HepG2 (cell line): ENCODE data around the gene SAP25. TPM values are rescaled to one million over a fixed set of nuclear protein-coding genes. Genes with fewer than 3 reads are reported as not detected.

Experiments
- AHR ChIP-seq: IDR thresholded peaks from 2 replicates; pipeline ENCODE4 v1.6.1; 2018; ENCODE audit warnings: missing genetic modification reagents, missing compliant biosample characterization
- BRCA1 ChIP-seq: sonication (generic); formaldehyde crosslinking; IDR thresholded peaks from 2 replicates; pipeline ENCODE4 v1.4.0; 2020; ENCODE audit warnings: missing genetic modification reagents
- CREM ChIP-seq, 2 experiments: sonication (generic) in 1 of 2; formaldehyde crosslinking in 1 of 2; IDR thresholded peaks; 2 replicates each; pipeline versions ENCODE4 v1.4.0 to v1.6.1; 2016 to 2020; ENCODE audit warnings: antibody characterized with exemption in 1 of 2, mild to moderate bottlenecking in 1 of 2, missing genetic modification reagents in 1 of 2
- FOSL1 ChIP-seq: sonication (generic); formaldehyde crosslinking; IDR thresholded peaks from 2 replicates; pipeline ENCODE4 v1.9.0; 2021; ENCODE audit warnings: missing genetic modification reagents, borderline replicate concordance
- MEIS1 ChIP-seq: sonication (generic); formaldehyde crosslinking; IDR thresholded peaks from 2 replicates; pipeline ENCODE4 v1.9.0; 2021; ENCODE audit warnings: mild to moderate bottlenecking, missing genetic modification reagents, moderate library complexity, borderline replicate concordance
- NFIB ChIP-seq: sonication (generic); formaldehyde crosslinking; IDR thresholded peaks from 2 replicates; pipeline ENCODE4 v1.9.0; 2021; ENCODE audit warnings: missing genetic modification reagents, mild to moderate bottlenecking, borderline replicate concordance
- PAWR ChIP-seq: sonication (generic); formaldehyde crosslinking; IDR thresholded peaks from 2 replicates; pipeline ENCODE4 v1.4.0; 2020; ENCODE audit warnings: missing genetic modification reagents, mild to moderate bottlenecking, borderline replicate concordance
- PRPF4 ChIP-seq: fragments of 200-400 bp; formaldehyde crosslinking; IDR thresholded peaks from 2 replicates; pipeline ENCODE4 v1.6.1; 2016; ENCODE audit warnings: low read length, low read depth; ENCODE audit not compliant: poor library complexity, severe bottlenecking
- RAD51 ChIP-seq: fragments of 450-650 bp; IDR thresholded peaks from 2 replicates; pipeline ENCODE4 v1.6.1; 2016; ENCODE audit warnings: borderline replicate concordance
- SIX1 ChIP-seq: sonication (generic); formaldehyde crosslinking; IDR thresholded peaks from 2 replicates; pipeline ENCODE4 v1.4.0; 2020; ENCODE audit warnings: missing genetic modification reagents, borderline replicate concordance
- SP140L ChIP-seq: sonication (generic); formaldehyde crosslinking; IDR thresholded peaks from 2 replicates; pipeline ENCODE4 v1.4.0; 2020; ENCODE audit warnings: missing genetic modification reagents, borderline replicate concordance
- TGIF2 ChIP-seq: IDR thresholded peaks from 2 replicates; pipeline ENCODE4 v1.6.1; 2016; ENCODE audit warnings: control low read depth, missing compliant biosample characterization
- ZNF253 ChIP-seq: sonication (generic); formaldehyde crosslinking; IDR thresholded peaks from 2 replicates; pipeline ENCODE4 v1.8.0; 2022; ENCODE audit warnings: mild to moderate bottlenecking, missing genetic modification reagents, borderline replicate concordance
- ZNF546 ChIP-seq: sonication (generic); formaldehyde crosslinking; conservative IDR thresholded peaks from 2 replicates; pipeline ENCODE4 v1.8.1; 2023; ENCODE audit warnings: mild to moderate bottlenecking, missing genetic modification reagents
- ZNF563 ChIP-seq: sonication (generic); formaldehyde crosslinking; IDR thresholded peaks from 2 replicates; pipeline ENCODE4 v1.8.0; 2022; ENCODE audit warnings: mild to moderate bottlenecking, moderate library complexity, missing genetic modification reagents
- ZNF605 ChIP-seq: sonication (generic); formaldehyde crosslinking; IDR thresholded peaks from 2 replicates; pipeline ENCODE4 v1.8.0; 2022; ENCODE audit warnings: mild to moderate bottlenecking, missing genetic modification reagents
- ZNF75D ChIP-seq: sonication (generic); formaldehyde crosslinking; IDR thresholded peaks from 2 replicates; pipeline ENCODE4 v1.8.1; 2023; ENCODE audit warnings: missing genetic modification reagents, mild to moderate bottlenecking, borderline replicate concordance
- polyA plus RNA-seq, 8 experiments: library from polyadenylated mRNA; depleted of rRNA in 3 of 8; stranded (reverse) in 7 of 8; unstranded in 1 of 8; fragments of >200 nt; fragmentation: Illumina TruSeq in 4 of 8; extraction: Trizol in 4 of 8; gene quantifications; 2 replicates each; pipeline versions ENCODE4 v1.2.1 to v1.2.3, GENCODE V29; 2011 to 2016; ENCODE audit warnings: low read depth in 4 of 8, missing spikeins in 1 of 8, mixed read lengths in 1 of 8; ENCODE audit not compliant: insufficient read depth in 1 of 8
- total RNA-seq, 5 experiments: library from RNA; depleted of rRNA; stranded (reverse); fragments of >200 nt; fragmentation: Illumina TruSeq; extraction: Trizol; gene quantifications; 2 replicates each; pipeline ENCODE4 v1.2.3, GENCODE V29; 2016; ENCODE audit warnings: low read depth in 1 of 5
- TF ChIP-seq, protein P1 (sequence below): IDR thresholded peaks from 2 replicates; pipeline ENCODE4 v1.6.1; 2016
- TF ChIP-seq, protein P2 (sequence below): sonication (generic); formaldehyde crosslinking; IDR thresholded peaks from 2 replicates; pipeline ENCODE4 v1.4.0; 2020; ENCODE audit warnings: missing genetic modification reagents, mild to moderate bottlenecking, borderline replicate concordance
- TF ChIP-seq, protein P3 (sequence below): sonication (generic); formaldehyde crosslinking; IDR thresholded peaks from 2 replicates; pipeline ENCODE4 v1.4.0; 2020; ENCODE audit warnings: mild to moderate bottlenecking, missing genetic modification reagents
- TF ChIP-seq, protein P4 (sequence below): sonication (generic); formaldehyde crosslinking; IDR thresholded peaks from 2 replicates; pipeline ENCODE4 v1.4.0; 2020; ENCODE audit warnings: mild to moderate bottlenecking, low read depth, missing genetic modification reagents
- TF ChIP-seq, protein P5 (sequence below): IDR thresholded peaks from 2 replicates; pipeline ENCODE4 v1.6.1; 2018; ENCODE audit warnings: missing genetic modification reagents, mild to moderate bottlenecking, missing compliant biosample characterization

Gene SAP25
- total and polyA plus RNA-seq, 2 of the 13 experiments (the other 11 are each of a cell fraction or from before 2014, with no cell fraction given) = 0.15 to 0.20 TPM

DNA sequence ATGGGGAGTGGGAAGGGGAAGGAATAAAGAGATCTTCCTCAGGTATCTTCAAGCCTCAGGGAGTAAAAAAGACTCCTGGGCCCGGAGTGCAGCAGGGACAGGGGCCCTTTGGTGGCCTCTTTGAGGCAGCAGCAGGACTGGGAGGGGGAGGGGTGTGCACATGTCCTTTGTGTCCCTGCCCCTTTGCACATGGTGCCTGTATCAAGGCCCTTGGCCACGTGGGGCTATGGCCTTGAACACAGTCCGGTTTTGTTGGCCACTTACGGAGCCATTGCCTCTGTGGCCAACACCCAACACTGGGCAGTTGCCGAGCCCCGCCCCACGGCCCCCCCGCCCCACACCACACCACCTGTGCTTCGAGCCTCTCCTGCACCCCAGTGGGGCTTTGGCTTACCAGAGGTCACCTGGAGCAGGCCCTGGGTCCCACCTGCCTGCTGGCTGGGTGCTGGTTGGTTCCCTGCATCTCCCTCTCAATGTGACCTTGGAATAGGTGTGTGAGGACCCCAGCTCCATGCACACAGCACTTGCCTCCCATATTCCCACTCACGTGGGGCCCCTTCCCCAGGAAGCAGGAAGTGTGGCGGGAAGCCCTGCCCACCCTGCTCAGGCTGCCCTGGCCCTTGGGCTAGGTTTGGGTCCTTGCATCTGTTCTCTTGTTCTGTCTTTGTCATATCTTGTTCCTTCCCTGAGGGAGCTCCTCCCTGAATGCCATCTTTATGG lies 5.4 kb downstream of the SAP25 start (continued):
- TF ChIP-seq, protein P1, sequence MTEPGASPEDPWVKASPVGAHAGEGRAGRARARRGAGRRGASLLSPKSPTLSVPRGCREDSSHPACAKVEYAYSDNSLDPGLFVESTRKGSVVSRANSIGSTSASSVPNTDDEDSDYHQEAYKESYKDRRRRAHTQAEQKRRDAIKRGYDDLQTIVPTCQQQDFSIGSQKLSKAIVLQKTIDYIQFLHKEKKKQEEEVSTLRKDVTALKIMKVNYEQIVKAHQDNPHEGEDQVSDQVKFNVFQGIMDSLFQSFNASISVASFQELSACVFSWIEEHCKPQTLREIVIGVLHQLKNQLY (CRISPR knock-in tag) = peak; percentile 91
- TF ChIP-seq AHR = 0 out of 2 replicates have a peak, but pooled peaks have one; percentile 34
- TF ChIP-seq FOSL1 = 0 out of 2 replicates have a peak, but pooled peaks have one; percentile 31
- TF ChIP-seq, protein P2, sequence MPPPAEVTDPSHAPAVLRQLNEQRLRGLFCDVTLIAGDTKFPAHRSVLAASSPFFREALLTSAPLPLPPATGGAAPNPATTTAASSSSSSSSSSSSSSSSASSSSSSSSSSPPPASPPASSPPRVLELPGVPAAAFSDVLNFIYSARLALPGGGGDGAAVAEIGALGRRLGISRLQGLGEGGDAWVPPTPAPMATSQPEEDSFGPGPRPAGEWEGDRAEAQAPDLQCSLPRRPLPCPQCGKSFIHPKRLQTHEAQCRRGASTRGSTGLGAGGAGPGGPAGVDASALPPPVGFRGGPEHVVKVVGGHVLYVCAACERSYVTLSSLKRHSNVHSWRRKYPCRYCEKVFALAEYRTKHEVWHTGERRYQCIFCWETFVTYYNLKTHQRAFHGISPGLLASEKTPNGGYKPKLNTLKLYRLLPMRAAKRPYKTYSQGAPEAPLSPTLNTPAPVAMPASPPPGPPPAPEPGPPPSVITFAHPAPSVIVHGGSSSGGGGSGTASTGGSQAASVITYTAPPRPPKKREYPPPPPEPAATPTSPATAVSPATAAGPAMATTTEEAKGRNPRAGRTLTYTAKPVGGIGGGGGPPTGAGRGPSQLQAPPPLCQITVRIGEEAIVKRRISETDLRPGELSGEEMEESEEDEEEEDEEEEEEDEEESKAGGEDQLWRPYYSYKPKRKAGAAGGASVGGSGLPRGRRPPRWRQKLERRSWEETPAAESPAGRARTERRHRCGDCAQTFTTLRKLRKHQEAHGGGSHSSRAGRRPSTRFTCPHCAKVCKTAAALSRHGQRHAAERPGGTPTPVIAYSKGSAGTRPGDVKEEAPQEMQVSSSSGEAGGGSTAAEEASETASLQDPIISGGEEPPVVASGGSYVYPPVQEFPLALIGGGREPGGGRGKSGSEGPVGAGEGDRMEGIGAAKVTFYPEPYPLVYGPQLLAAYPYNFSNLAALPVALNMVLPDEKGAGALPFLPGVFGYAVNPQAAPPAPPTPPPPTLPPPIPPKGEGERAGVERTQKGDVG (CRISPR knock-in tag) = no peak
- TF ChIP-seq MEIS1 (CRISPR knock-in tag) = peak; percentile 61
- peak; percentile 91; the same call in 1 of the 2 replicates for TF ChIP-seq ZNF605 (CRISPR knock-in tag)
- TF ChIP-seq NFIB (CRISPR knock-in tag) = no peak
- peak; percentile 86 for TF ChIP-seq TGIF2
- peak; percentile 22; the same call in 1 of the 2 replicates for TF ChIP-seq SP140L (CRISPR knock-in tag)
- no peak for TF ChIP-seq PRPF4
- TF ChIP-seq, protein P3, sequence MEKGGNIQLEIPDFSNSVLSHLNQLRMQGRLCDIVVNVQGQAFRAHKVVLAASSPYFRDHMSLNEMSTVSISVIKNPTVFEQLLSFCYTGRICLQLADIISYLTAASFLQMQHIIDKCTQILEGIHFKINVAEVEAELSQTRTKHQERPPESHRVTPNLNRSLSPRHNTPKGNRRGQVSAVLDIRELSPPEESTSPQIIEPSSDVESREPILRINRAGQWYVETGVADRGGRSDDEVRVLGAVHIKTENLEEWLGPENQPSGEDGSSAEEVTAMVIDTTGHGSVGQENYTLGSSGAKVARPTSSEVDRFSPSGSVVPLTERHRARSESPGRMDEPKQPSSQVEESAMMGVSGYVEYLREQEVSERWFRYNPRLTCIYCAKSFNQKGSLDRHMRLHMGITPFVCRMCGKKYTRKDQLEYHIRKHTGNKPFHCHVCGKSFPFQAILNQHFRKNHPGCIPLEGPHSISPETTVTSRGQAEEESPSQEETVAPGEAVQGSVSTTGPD (CRISPR knock-in tag) = peak; percentile 70; the same call in 1 of the 2 replicates
- TF ChIP-seq RAD51 = peak; percentile 62
- peak; percentile 71; the same call in 1 of the 2 replicates for TF ChIP-seq SIX1 (CRISPR knock-in tag)
- peak; percentile 33; the same call in 1 of the 2 replicates for TF ChIP-seq PAWR (CRISPR knock-in tag)
- no peak for TF ChIP-seq ZNF253 (CRISPR knock-in tag)
- TF ChIP-seq ZNF75D (CRISPR knock-in tag) = no peak
- TF ChIP-seq ZNF546 (CRISPR knock-in tag) = peak; percentile 59; the same call in 1 of the 2 replicates
- peak; percentile 18; the same call in 1 of the 2 replicates for TF ChIP-seq CREM (IDR thresholded peaks at IDR 0.05)
- no peak for TF ChIP-seq CREM (CRISPR knock-in tag; IDR thresholded peaks at IDR 0.05)
- peak; percentile 91; the same call in 1 of the 2 replicates for TF ChIP-seq ZNF563
- TF ChIP-seq, protein P4, sequence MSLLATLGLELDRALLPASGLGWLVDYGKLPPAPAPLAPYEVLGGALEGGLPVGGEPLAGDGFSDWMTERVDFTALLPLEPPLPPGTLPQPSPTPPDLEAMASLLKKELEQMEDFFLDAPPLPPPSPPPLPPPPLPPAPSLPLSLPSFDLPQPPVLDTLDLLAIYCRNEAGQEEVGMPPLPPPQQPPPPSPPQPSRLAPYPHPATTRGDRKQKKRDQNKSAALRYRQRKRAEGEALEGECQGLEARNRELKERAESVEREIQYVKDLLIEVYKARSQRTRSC = peak; percentile 76; the same call in 1 of the 2 replicates
- TF ChIP-seq, protein P5, sequence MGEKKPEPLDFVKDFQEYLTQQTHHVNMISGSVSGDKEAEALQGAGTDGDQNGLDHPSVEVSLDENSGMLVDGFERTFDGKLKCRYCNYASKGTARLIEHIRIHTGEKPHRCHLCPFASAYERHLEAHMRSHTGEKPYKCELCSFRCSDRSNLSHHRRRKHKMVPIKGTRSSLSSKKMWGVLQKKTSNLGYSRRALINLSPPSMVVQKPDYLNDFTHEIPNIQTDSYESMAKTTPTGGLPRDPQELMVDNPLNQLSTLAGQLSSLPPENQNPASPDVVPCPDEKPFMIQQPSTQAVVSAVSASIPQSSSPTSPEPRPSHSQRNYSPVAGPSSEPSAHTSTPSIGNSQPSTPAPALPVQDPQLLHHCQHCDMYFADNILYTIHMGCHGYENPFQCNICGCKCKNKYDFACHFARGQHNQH = peak; percentile 94
- peak; percentile 73; the same call in 1 of the 2 replicates for TF ChIP-seq BRCA1 (CRISPR knock-in tag)
